PC-9 (cell line): ENCODE results near the gene QTRT2. TPM values are rescaled to one million over a fixed set of nuclear protein-coding genes. Genes with fewer than 3 reads are reported as not detected.

Experiments used
- BruUV-seq: library from RNA; stranded (reverse); fragments of 400-500 nt; replicated peaks from 2 replicates; lab custom pipeline; 2021; lab: Mats Ljungman, UMichigan
- CTCF ChIA-PET: fragments of 300-600 bp; sonication (Branson Sonifier 250); formaldehyde crosslinking; loops from one replicate; lab custom pipeline; 2022; ENCODE audit warnings: antibody characterized with exemption; lab: Charles Lee
- POLR2A ChIA-PET: fragments of 300-600 bp; sonication (Branson Sonifier 250); formaldehyde crosslinking; loops from one replicate; lab custom pipeline; 2022; ENCODE audit warnings: antibody characterized with exemption; ENCODE audit not compliant: unreplicated experiment; lab: Charles Lee
- DNase-seq, 2 experiments: peaks; one replicate each; pipeline versions ENCODE4 v3.0.0 to v3.0.0-alpha.2; 2015 to 2022; ENCODE audit warnings: mixed read lengths in 1 of 2
- H2AFZ ChIP-seq: fragments of 200-600 bp; sonication (generic); 2 replicates; pipeline ENCODE4 v1.8.1; 2017; ENCODE audit warnings: antibody characterized with exemption
- H3F3A ChIP-seq: fragments of 200-600 bp; sonication (generic); 2 replicates; pipeline ENCODE4 v1.8.1; 2017; ENCODE audit warnings: antibody characterized with exemption, mild to moderate bottlenecking, low read depth; ENCODE audit not compliant: insufficient read depth
- H3K27ac ChIP-seq: fragments of 200-600 bp; sonication (generic); 2 replicates; pipeline ENCODE4 v1.6.1; 2016; ENCODE audit warnings: mixed run types
- H3K27me3 ChIP-seq: fragments of 200-600 bp; sonication (generic); 2 replicates; pipeline ENCODE4 v1.6.1; 2016; ENCODE audit warnings: low read depth, mixed run types; ENCODE audit not compliant: insufficient read depth
- H3K36me3 ChIP-seq: fragments of 200-600 bp; sonication (generic); 2 replicates; pipeline ENCODE4 v1.6.1; 2016; ENCODE audit warnings: low read depth, mixed run types
- H3K4me1 ChIP-seq: fragments of 200-600 bp; sonication (generic); replicated peaks from 2 replicates; pipeline ENCODE4 v1.6.1; 2016; ENCODE audit warnings: mixed run types; ENCODE audit not compliant: insufficient read depth
- H3K4me2 ChIP-seq: fragments of 200-600 bp; sonication (generic); 2 replicates; pipeline ENCODE4 v1.6.1; 2017; ENCODE audit warnings: mixed run types
- H3K4me3 ChIP-seq: fragments of 200-600 bp; sonication (generic); 2 replicates; pipeline ENCODE4 v1.6.1; 2016; ENCODE audit warnings: mixed run types
- H3K79me2 ChIP-seq: fragments of 200-600 bp; sonication (generic); 2 replicates; pipeline ENCODE4 v1.6.1; 2017; ENCODE audit warnings: low read depth, mixed run types
- H3K9me2 ChIP-seq: fragments of 200-600 bp; sonication (generic); 2 replicates; pipeline ENCODE4 v1.8.1; 2017; ENCODE audit warnings: mild to moderate bottlenecking; ENCODE audit not compliant: insufficient read depth
- H3K9me3 ChIP-seq: fragments of 200-600 bp; sonication (generic); 2 replicates; pipeline ENCODE4 v1.8.1; 2016; ENCODE audit warnings: low read depth; ENCODE audit not compliant: insufficient read depth
- H4K20me1 ChIP-seq: fragments of 200-600 bp; sonication (generic); 2 replicates; pipeline ENCODE4 v1.8.1; 2017; ENCODE audit not compliant: insufficient read depth
- EZH2 ChIP-seq: fragments of 200-600 bp; sonication (generic); IDR thresholded peaks from 2 replicates; pipeline ENCODE4 v1.8.0; 2017; ENCODE audit warnings: antibody characterized with exemption, low read depth
- intact Hi-C: fragments of 100-400 bp; cut with micrococcal nuclease; formaldehyde crosslinking; loops from one replicate; pipeline ENCODE4 v1.10.0; 2022; ENCODE audit not compliant: unreplicated experiment
- total RNA-seq: library from RNA; stranded (reverse); gene quantifications from 2 replicates; pipeline ENCODE4 v1.2.3, GENCODE V29; 2021
- TF ChIP-seq, protein P1 (sequence below): fragments of 200-600 bp; sonication (generic); conservative IDR thresholded peaks from 2 replicates; pipeline ENCODE4 v1.6.1; 2017; ENCODE audit warnings: mixed run types, antibody characterized with exemption, mild to moderate bottlenecking, moderate library complexity

Gene QTRT2
- total RNA-seq, 1 experiment from 2014 or later: 30.4 TPM

- H3K4me3 ChIP-seq: no peak overlapping the region
- no peaks in the 10 kb centered on the region for H3K9me2 ChIP-seq
- H3K4me2 ChIP-seq: no peak overlapping the region
- no peaks in the 10 kb centered on the region for H3K9me3 ChIP-seq
- POLR2A ChIA-PET: no interaction called here
- peaks cover 24% of the 10 kb centered on the region for H3K79me2 ChIP-seq
- H2AFZ ChIP-seq: no peak overlapping the region
- TF ChIP-seq, protein P1, sequence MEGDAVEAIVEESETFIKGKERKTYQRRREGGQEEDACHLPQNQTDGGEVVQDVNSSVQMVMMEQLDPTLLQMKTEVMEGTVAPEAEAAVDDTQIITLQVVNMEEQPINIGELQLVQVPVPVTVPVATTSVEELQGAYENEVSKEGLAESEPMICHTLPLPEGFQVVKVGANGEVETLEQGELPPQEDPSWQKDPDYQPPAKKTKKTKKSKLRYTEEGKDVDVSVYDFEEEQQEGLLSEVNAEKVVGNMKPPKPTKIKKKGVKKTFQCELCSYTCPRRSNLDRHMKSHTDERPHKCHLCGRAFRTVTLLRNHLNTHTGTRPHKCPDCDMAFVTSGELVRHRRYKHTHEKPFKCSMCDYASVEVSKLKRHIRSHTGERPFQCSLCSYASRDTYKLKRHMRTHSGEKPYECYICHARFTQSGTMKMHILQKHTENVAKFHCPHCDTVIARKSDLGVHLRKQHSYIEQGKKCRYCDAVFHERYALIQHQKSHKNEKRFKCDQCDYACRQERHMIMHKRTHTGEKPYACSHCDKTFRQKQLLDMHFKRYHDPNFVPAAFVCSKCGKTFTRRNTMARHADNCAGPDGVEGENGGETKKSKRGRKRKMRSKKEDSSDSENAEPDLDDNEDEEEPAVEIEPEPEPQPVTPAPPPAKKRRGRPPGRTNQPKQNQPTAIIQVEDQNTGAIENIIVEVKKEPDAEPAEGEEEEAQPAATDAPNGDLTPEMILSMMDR: no peak
- no peak for TF ChIP-seq EZH2
- H3K27ac ChIP-seq: no peak overlapping the region
- BruUV-seq: no TSS peak
- intact Hi-C loops: no loop called here
- H3F3A ChIP-seq: no peaks in the 10 kb centered on the region
- peaks cover 21% of the 10 kb centered on the region for H4K20me1 ChIP-seq
- peaks cover 26% of the 10 kb centered on the region; the same call in 1 of the 2 replicates for H3K36me3 ChIP-seq
- DNase-seq: no peak
- CTCF ChIA-PET: no interaction called here
- H3K27me3 ChIP-seq: no peaks in the 10 kb centered on the region
- H3K4me1 ChIP-seq: no peaks in the 10 kb centered on the region
Measured at GRCh38 chr3:114067804-114068203, 11.3 kb downstream of the QTRT2 start.

DNA sequence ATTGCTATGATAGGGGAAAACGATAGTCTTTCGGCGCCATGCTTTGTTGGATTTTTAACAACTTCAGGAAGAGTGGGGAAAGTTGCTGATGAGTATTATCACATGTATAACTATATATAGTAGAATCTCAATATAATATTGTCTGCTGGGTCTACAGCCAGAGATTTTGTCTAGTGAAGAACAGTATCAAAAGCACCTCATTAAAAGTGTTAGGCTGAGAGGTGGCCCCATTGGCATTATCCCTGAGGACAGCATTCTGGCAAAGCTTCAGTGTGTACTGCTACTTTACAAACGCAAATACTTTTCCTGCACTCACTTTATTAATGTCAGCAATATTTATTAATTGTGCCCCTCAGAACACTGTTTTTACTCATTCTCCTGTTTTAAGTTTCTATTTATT, 11.8 kb downstream of the QTRT2 start:
- intact Hi-C loops: no loop called here
- no peak for TF ChIP-seq EZH2
- TF ChIP-seq, protein P1: no peak
- Histone ChIP-seq H2AFZ (no peak overlapping the region), H3K36me3 (peaks cover 26% of the 10 kb centered on the region; the same call in 1 of the 2 replicates), H4K20me1 (peaks cover 21% of the 10 kb centered on the region), H3K4me3 (no peak overlapping the region), H3K27me3 (no peaks in the 10 kb centered on the region), H3K79me2 (peaks cover 20% of the 10 kb centered on the region), H3F3A (no peaks in the 10 kb centered on the region), H3K4me1 (no peaks in the 10 kb centered on the region), H3K9me2 (no peaks in the 10 kb centered on the region), H3K4me2 (no peak overlapping the region), H3K27ac (no peak overlapping the region), H3K9me3 (no peaks in the 10 kb centered on the region)
- ChIA-PET POLR2A (no interaction called here), CTCF (no interaction called here)
- no peak for DNase-seq
- no TSS peak for BruUV-seq

DNA sequence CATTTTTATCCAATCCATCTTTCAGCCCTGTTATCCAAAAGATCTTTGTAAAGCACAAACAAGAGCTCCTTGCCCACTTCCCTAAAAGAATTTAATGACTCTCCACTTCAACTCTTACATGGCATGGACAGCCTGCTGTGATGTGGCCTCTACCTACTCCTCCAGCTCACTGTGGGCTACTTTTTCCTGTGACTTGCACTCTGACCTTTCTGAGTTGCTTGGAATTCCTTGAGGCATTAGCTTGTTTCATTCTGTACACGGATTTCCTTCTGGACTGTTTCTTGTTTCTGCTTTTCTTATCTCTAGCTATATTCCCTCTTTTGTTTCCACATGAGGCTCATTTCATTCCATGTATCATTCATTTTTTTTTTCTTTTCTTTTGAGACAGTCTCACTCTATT, 15.2 kb downstream of the QTRT2 start:
- Histone ChIP-seq H3K36me3 (peaks cover 34% of the 10 kb centered on the region), H3K79me2 (no peaks in the 10 kb centered on the region), H4K20me1 (peaks cover 4% of the 10 kb centered on the region), H3K27ac (no peak overlapping the region), H3K4me3 (no peak overlapping the region), H2AFZ (no peak overlapping the region), H3F3A (no peaks in the 10 kb centered on the region), H3K9me2 (no peaks in the 10 kb centered on the region), H3K9me3 (no peaks in the 10 kb centered on the region), H3K27me3 (no peaks in the 10 kb centered on the region), H3K4me2 (no peak overlapping the region), H3K4me1 (no peaks in the 10 kb centered on the region)
- CTCF ChIA-PET: no interaction called here
- intact Hi-C loops: no loop called here
- no peak for DNase-seq
- TF ChIP-seq EZH2: no peak
- TF ChIP-seq, protein P1: no peak
- BruUV-seq: no TSS peak
- POLR2A ChIA-PET: no interaction called here
